T-helper 1 cell treated with Interleukin-12 subunit alpha and Interleukin-12 subunit beta and Interleukin-4 antibody, amounts not matched to agents 30 μg/mL and 1 μg/mL, for 36 hours (primary cell): ENCODE measurements around the gene USP37.
"Not testable (repeated sequence)": the region's sequence is repeated elsewhere in the genome, so short reads cannot be mapped to it uniquely, and the experiment has no call there.

ENCODE experiments used
- H3K27ac Mint-ChIP-seq: one replicate; pipeline ENCODE4 v1.8.0; 2021; ENCODE audit warnings: mild to moderate bottlenecking, mixed read lengths
- H3K27me3 Mint-ChIP-seq: one replicate; pipeline ENCODE4 v1.8.0; 2021; ENCODE audit warnings: low read depth, mixed read lengths
- H3K36me3 Mint-ChIP-seq: one replicate; pipeline ENCODE4 v1.8.0; 2021; ENCODE audit warnings: low read depth, mixed read lengths
- H3K4me1 Mint-ChIP-seq: one replicate; pipeline ENCODE4 v1.8.0; 2021; ENCODE audit warnings: low read depth, mixed read lengths
- H3K4me3 Mint-ChIP-seq: one replicate; pipeline ENCODE4 v1.8.0; 2021; ENCODE audit warnings: mild to moderate bottlenecking, moderate library complexity, mixed read lengths
- H3K9me3 Mint-ChIP-seq: one replicate; pipeline ENCODE4 v1.8.0; 2021; ENCODE audit warnings: mixed read lengths

Gene USP37

DNA sequence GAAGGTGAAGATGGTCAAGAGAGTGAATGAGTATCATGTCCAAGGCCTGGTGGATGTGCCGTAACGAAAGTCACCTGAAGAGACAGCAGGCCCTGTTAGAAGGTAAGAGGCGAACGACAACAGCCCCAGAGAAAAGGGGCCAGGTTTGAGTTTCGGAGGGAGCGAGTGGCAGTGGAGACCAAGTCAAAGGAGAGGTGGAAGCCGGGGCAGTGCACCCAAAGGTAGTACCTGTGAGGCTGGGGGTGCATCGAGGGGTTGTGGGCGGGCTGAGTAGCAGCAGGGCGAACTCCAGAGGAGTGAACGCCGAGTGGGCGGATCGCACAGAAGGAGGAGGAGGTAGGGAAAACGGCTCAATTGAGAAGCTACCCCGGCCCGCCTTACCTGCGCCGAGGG, 358 bp downstream of the USP37 start:
- peaks cover 36% of the 10 kb centered on the region for H3K36me3 Mint-ChIP-seq
- H3K4me1 Mint-ChIP-seq: peaks cover 44% of the 10 kb centered on the region
- peak overlapping the region; percentile 88 for H3K4me3 Mint-ChIP-seq
- no peaks in the 10 kb centered on the region for H3K9me3 Mint-ChIP-seq
- H3K27me3 Mint-ChIP-seq: no peaks in the 10 kb centered on the region
- H3K27ac Mint-ChIP-seq: peak overlapping the region; percentile 85

DNA sequence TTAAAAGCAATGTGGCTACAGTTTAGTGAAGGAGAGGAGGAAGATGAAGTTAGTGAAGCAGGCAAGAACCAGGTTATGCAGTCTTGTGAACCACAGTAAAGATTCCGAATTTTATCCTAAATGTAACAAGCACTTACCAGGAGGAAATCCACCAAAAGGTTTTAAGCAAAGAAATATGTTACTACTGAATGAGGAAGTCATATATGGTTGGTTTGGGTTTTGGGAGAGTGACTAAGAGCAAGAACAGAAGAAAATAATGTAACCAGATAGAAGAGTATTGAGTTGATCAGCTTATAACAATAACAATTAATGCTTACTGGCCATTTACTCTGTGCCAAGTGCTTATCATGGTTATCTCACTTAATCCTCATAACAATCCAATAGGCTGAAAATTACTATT, 1.9 kb downstream of the USP37 start:
- peak overlapping the region; percentile 88 for H3K4me3 Mint-ChIP-seq
- peaks cover 41% of the 10 kb centered on the region for H3K36me3 Mint-ChIP-seq
- H3K9me3 Mint-ChIP-seq: no peaks in the 10 kb centered on the region
- H3K27me3 Mint-ChIP-seq: no peaks in the 10 kb centered on the region
- peaks cover 49% of the 10 kb centered on the region for H3K4me1 Mint-ChIP-seq
- peak overlapping the region; percentile 45 for H3K27ac Mint-ChIP-seq

DNA sequence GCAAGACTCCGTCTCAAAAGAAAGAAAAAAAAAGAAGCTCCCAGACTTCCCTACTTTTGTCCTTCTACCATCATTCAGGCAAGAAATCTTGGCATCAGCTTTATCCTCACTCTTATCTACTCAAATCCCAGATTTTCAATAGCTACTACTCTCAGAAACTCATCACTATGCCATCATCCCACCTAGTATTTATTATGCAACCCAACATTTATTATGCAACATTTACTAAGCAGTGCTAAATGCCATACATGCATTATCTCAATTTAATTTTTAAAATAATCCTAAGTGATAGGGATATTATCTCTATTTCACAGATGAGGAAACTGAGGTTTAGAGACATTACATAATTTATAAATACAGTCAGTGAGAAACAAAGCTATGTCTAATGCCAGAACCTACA, 4.1 kb downstream of the USP37 start:
- H3K4me1 Mint-ChIP-seq: peaks cover 33% of the 10 kb centered on the region
- H3K27ac Mint-ChIP-seq: peak overlapping the region; percentile 34
- peaks cover 46% of the 10 kb centered on the region for H3K36me3 Mint-ChIP-seq
- H3K9me3 Mint-ChIP-seq: no peaks in the 10 kb centered on the region
- no peak overlapping the region for H3K4me3 Mint-ChIP-seq
- no peaks in the 10 kb centered on the region for H3K27me3 Mint-ChIP-seq

DNA sequence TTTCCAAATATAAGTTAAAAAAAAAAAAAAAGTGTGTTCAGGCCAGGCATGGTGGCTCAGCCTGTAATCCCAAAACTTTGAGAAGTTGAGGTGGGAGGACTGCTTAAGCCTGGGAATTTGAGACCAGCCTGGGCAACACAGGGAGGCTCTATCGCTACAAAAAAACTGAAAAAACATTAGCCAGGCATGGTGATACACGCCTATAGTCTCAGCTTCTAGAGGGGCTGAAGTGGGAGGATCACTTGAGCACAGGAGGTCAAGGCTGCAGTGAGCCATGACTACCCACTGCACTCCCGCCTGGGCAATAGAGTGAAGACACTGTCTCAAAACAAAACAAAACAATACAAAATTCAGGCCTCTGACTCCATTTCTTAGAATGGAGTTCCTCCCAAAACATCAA, 9.2 kb downstream of the USP37 start:
- no peak overlapping the region for H3K27ac Mint-ChIP-seq
- peaks cover 47% of the 10 kb centered on the region for H3K36me3 Mint-ChIP-seq
- no peak overlapping the region for H3K4me3 Mint-ChIP-seq
- H3K4me1 Mint-ChIP-seq: peaks cover 18% of the 10 kb centered on the region
- H3K27me3 Mint-ChIP-seq: no peaks in the 10 kb centered on the region
- no peaks in the 10 kb centered on the region for H3K9me3 Mint-ChIP-seq

DNA sequence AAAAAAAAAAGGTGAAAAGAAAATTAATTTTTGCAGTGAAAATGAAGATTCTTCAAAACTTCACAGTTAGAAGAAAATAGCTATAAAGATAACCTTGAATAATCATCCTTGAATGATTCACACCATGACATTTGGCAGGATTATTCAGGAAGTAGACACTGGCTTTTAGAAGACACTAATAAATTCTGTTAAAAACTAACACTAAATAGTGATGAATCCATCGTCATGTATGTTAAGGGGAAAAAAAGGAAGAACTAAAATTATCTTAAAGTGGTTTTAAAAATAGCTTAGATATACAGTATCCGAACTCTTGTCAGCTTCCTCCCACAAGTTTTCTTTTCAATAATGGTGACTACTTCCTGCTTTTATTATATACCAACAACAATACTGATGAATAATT, 10.2 kb downstream of the USP37 start:
- Mint-ChIP-seq H3K4me3 (no peak overlapping the region), H3K4me1 (peaks cover 17% of the 10 kb centered on the region), H3K27ac (no peak overlapping the region), H3K9me3 (no peaks in the 10 kb centered on the region), H3K36me3 (peaks cover 51% of the 10 kb centered on the region), H3K27me3 (no peaks in the 10 kb centered on the region)

DNA sequence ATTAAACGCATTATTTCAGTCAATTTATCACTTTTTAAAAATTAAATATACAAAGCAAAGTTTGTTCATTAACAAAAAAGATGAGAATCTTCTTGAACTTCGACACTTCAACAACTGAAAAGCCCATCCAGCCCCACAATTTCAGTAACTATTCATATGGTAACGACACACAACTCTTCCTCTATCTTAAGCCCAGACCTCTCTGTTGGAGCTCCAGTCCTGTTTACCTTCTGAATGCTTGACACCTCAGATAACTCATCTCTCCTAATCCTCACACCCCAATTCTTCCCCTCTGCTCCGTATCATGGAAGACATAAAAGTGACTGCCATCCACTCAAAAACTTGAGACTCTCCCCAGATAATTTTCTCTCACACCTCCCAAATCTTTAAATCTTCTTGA, 12.6 kb downstream of the USP37 start:
- peaks cover 49% of the 10 kb centered on the region for H3K36me3 Mint-ChIP-seq
- H3K9me3 Mint-ChIP-seq: no peaks in the 10 kb centered on the region
- no peak overlapping the region for H3K4me3 Mint-ChIP-seq
- no peaks in the 10 kb centered on the region for H3K27me3 Mint-ChIP-seq
- H3K4me1 Mint-ChIP-seq: peaks cover 8% of the 10 kb centered on the region
- no peak overlapping the region for H3K27ac Mint-ChIP-seq

DNA sequence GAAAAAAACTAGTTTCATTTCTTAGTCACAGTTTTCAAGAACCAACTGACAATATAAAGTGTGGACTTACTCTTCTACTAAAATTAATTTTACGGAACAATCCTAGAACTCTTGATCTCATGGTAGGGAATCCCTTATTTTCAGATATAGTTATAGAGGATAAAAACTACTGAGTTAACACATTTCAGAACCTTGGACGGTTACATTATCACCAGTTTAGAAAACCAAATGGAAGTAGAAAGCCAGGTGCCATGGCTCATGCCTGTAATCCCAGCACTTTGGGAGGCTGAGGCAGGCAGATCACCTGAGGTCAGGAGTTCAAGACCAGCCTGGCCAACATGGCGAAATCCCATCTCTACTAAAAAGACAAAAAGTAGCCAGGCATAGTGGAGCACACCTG, 13.9 kb downstream of the USP37 start:
- H3K27ac Mint-ChIP-seq: not testable (repeated sequence)

DNA sequence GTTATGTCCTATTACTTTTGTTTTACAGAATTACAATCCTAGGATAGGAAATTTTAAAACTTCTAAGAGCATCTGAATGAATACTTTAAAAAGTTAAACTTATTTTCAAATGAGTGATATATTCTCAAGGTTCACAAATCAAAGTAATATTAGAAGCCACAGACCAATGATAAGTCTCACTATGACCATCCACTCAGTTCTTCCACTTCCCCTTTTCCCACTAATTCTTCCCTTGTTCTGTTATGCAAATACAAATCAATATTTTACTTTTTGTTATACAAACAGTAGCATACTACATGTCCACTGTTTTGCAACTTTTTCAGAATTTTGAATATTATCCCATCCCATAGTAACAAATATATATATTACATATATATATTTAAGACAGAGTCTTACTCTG, 20.2 kb downstream of the USP37 start:
- Mint-ChIP-seq H3K27ac (no peak overlapping the region), H3K36me3 (peaks cover 27% of the 10 kb centered on the region), H3K4me1 (peaks cover 3% of the 10 kb centered on the region), H3K9me3 (no peaks in the 10 kb centered on the region), H3K4me3 (no peak overlapping the region), H3K27me3 (no peaks in the 10 kb centered on the region)

More for the DNA sequence above, 13.9 kb downstream of the USP37 start:
- not testable (repeated sequence) for H3K27me3 Mint-ChIP-seq, H3K4me1 Mint-ChIP-seq, H3K4me3 Mint-ChIP-seq, H3K9me3 Mint-ChIP-seq
- H3K36me3 Mint-ChIP-seq: peaks cover 43% of the 10 kb centered on the region

DNA sequence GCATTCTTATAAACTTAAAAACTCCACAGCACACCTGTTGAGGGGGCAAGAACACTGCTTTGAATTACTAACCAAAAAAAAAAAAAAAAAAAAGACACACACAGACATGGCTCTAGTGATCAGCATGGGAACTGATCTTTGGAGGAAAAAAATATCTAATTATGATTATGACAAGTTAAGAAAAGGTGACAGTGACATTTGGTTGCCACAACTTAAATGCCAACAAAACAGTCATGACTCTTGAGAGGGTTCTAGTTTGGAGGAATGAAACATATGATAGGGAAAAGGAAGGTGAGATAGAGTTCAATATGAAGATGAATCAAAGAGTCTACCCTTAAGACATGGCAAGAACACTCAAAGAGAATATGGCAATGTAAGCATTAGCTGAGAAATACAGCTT, 20.6 kb downstream of the USP37 start:
- no peaks in the 10 kb centered on the region for H3K27me3 Mint-ChIP-seq
- H3K36me3 Mint-ChIP-seq: peaks cover 29% of the 10 kb centered on the region
- H3K4me3 Mint-ChIP-seq: no peak overlapping the region
- no peaks in the 10 kb centered on the region for H3K9me3 Mint-ChIP-seq
- peaks cover 3% of the 10 kb centered on the region for H3K4me1 Mint-ChIP-seq
- no peak overlapping the region for H3K27ac Mint-ChIP-seq

DNA sequence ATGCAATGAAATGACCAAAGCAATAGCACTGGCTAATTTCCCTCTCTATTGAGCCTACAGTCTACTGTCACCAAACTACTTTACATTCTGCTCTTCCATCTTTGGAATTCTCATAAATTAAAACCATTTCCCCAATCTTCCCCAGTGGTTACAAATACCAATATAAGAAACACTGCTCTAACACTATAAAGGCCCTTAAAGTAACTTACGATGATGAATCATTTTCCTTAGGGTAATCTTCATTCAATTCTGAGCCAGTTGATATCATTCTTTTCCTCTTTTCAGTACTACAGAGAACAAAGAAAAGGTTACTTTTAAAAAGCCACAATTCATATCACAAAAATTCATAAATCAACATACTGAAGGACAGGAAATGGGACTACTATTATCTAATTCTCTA, 22.1 kb downstream of the USP37 start:
- Mint-ChIP-seq H3K27ac (no peak overlapping the region), H3K27me3 (no peaks in the 10 kb centered on the region), H3K9me3 (no peaks in the 10 kb centered on the region), H3K4me3 (no peak overlapping the region), H3K36me3 (peaks cover 31% of the 10 kb centered on the region), H3K4me1 (peaks cover 6% of the 10 kb centered on the region)

DNA sequence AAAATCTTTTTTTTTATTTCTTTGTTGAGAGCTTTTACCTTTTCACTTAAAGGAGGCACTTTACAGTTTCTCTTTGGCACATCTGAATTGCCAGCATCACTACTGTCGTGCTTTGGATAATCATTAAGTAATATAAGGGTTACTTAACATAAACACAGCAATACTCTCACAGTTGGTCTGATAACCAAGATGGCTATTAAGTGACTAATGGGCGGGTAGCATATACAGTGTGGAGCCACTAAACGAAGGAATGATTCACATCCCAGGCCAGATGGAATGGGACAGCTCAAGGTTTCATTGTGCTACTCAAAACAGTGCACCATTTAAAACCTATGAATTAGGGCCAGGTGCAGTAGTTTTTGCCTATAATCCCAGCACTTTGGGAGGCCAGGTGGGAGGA, 28.1 kb downstream of the USP37 start:
- Mint-ChIP-seq H3K4me1 (peaks cover 5% of the 10 kb centered on the region), H3K27me3 (no peaks in the 10 kb centered on the region), H3K9me3 (no peaks in the 10 kb centered on the region), H3K4me3 (no peak overlapping the region), H3K36me3 (peaks cover 43% of the 10 kb centered on the region), H3K27ac (no peak overlapping the region)

DNA sequence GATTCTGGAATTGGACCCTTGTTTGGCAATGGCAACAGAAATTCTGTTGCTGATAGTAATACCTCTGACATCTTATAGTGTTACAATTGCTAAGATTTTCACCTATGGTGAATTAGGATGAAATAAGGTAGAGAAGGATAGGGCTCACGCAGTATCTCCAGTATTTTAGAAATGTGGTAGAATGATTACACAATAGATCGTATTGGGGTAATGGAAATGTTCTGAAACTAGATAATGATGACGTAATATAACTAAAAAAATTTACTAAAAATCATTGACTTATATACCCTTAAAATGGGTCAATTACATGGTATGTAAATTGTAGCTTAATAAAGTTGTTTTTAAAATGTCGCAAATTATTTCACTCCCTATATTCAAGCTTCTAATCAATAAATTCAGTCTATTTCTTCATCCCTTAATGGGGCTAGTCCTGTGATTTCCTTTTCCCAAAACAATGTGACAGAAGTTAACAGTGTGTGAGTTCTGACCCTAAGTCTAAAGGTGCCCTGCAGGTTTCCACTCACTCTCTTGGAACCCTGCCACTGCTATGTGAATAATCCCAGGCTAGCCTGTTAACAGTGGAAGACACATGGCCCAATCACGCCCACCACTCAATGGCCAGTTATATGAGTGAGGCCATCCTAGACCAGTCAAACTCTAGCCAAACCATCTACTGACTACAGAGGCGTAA, 31.2 kb downstream of the USP37 start:
- H3K4me3 Mint-ChIP-seq: no peak overlapping the region
- peak overlapping the region; percentile 12 for H3K27ac Mint-ChIP-seq
- H3K36me3 Mint-ChIP-seq: peaks cover 40% of the 10 kb centered on the region
- no peaks in the 10 kb centered on the region for H3K27me3 Mint-ChIP-seq
- peaks cover 2% of the 10 kb centered on the region for H3K4me1 Mint-ChIP-seq
- no peaks in the 10 kb centered on the region for H3K9me3 Mint-ChIP-seq

DNA sequence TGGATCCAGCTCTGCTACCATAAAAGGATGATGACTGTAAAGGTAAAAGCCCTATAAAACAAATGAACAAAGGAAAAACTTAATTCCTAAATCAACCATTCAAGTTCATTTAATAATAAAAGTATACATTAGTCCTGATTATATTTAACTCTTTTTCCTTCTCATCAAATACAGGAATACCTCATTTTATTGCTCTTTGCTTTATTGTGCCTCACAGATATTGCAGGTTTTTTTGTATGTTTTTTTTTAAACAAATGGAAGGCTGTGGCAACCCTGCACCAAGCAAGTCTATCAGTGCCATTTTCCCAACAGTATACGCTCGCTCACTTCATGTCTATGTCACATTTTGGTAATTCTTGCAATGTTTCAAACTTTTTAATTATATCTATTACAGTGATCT, 38.2 kb downstream of the USP37 start:
- Mint-ChIP-seq H3K4me3 (no peak overlapping the region), H3K36me3 (peaks cover 55% of the 10 kb centered on the region)

DNA sequence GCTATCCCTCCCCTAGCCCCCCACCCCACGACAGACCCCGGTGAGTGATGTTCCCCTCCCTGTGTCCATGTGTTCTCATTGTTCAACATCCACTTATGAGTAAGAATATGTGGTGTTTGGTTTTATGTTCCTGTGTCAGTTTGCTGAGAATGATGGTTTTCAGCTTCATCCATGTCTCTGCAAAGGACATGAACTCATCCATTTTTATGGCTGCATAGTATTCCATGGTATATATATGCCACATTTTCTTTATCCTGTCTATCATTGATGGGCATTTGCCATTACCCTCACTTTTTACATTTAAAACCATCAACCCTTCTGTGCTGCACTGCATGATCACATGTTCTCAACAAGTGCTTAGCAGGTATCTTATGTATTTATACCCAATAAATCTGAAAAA, 39.7 kb downstream of the USP37 start:
- Mint-ChIP-seq H3K9me3 (peaks cover 16% of the 10 kb centered on the region), H3K36me3 (peaks cover 61% of the 10 kb centered on the region)
- not testable (repeated sequence) for H3K4me3 Mint-ChIP-seq, H3K4me1 Mint-ChIP-seq, H3K27me3 Mint-ChIP-seq, H3K27ac Mint-ChIP-seq

More for the DNA sequence above, 38.2 kb downstream of the USP37 start:
- peaks cover 5% of the 10 kb centered on the region for H3K9me3 Mint-ChIP-seq
- no peaks in the 10 kb centered on the region for H3K27me3 Mint-ChIP-seq
- no peaks in the 10 kb centered on the region for H3K4me1 Mint-ChIP-seq
- H3K27ac Mint-ChIP-seq: no peak overlapping the region

DNA sequence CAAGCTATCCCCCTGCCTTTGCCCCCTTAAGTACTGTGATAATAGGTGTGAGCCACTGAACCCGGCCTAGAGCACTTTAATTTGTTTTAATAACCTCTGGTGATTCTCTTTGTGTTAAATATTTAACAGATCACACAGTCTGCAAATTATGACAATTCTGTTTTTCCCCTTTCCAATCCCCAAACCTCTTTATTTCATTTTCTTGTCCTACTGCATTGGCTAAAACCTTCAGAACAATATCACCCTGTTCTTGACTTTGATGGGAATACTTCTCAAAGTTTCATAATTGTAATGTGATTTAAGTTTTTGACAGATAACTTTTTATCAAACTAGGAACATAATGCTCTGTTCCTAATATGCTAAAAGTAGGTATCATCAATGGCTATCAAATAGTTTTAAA, 44.5 kb downstream of the USP37 start:
- Mint-ChIP-seq H3K36me3 (peaks cover 51% of the 10 kb centered on the region), H3K27ac (no peak overlapping the region), H3K27me3 (no peaks in the 10 kb centered on the region), H3K4me1 (peaks cover under 1% of the 10 kb centered on the region), H3K9me3 (peaks cover 16% of the 10 kb centered on the region), H3K4me3 (no peak overlapping the region)

DNA sequence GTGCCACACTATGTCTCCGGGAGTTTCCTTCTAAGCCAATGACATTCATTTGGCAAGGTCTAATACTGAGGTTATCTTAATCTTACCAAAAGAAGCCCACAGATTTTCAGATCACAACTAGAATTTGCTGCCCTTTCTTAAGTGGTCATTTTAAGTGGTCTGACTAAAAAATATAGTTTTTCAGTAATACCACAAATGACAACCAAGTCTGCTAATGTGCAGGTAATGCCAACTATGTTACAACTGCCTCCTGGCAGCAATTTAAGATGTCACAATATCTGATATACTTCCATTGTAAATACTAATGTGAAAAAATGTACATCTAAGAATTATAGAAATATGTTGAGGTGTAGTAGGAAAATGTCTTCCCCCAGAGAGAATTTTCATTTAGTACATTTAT, 49.3 kb downstream of the USP37 start:
- Mint-ChIP-seq H3K9me3 (peaks cover 4% of the 10 kb centered on the region), H3K36me3 (peaks cover 32% of the 10 kb centered on the region), H3K4me1 (peaks cover 24% of the 10 kb centered on the region), H3K27ac (no peak overlapping the region), H3K27me3 (no peaks in the 10 kb centered on the region), H3K4me3 (no peak overlapping the region)
